IPS-20b (cell line): ENCODE data around the gene MTERF4.

Experiments
- H3K27ac ChIP-seq: one replicate; pipeline ENCODE4 v1.5.1; 2013; ENCODE audit warnings: low read length
- H3K27me3 ChIP-seq: 2 replicates; pipeline ENCODE4 v1.6.1; 2013; ENCODE audit warnings: mild to moderate bottlenecking, low read length, inconsistent platforms; ENCODE audit not compliant: insufficient read depth
- H3K36me3 ChIP-seq: 2 replicates; pipeline ENCODE4 v1.6.1; 2013; ENCODE audit warnings: low read depth, mild to moderate bottlenecking, inconsistent platforms, low read length, moderate library complexity; ENCODE audit not compliant: insufficient read depth
- H3K4me1 ChIP-seq: 2 replicates; pipeline ENCODE4 v1.6.1; 2013; ENCODE audit warnings: mild to moderate bottlenecking, control low read depth, inconsistent platforms, low read length, moderate library complexity; ENCODE audit not compliant: insufficient read depth
- H3K4me3 ChIP-seq: 2 replicates; pipeline ENCODE4 v1.5.1; 2013; ENCODE audit warnings: mild to moderate bottlenecking, low read length, inconsistent platforms
- H3K9ac ChIP-seq: 2 replicates; pipeline ENCODE4 v1.6.1; 2013; ENCODE audit warnings: low read depth, mild to moderate bottlenecking, inconsistent platforms, low read length, moderate library complexity
- H3K9me3 ChIP-seq: 2 replicates; pipeline ENCODE4 v1.6.1; 2013; ENCODE audit warnings: mild to moderate bottlenecking, low read depth, low read length, inconsistent platforms; ENCODE audit not compliant: insufficient read depth

Gene MTERF4

DNA sequence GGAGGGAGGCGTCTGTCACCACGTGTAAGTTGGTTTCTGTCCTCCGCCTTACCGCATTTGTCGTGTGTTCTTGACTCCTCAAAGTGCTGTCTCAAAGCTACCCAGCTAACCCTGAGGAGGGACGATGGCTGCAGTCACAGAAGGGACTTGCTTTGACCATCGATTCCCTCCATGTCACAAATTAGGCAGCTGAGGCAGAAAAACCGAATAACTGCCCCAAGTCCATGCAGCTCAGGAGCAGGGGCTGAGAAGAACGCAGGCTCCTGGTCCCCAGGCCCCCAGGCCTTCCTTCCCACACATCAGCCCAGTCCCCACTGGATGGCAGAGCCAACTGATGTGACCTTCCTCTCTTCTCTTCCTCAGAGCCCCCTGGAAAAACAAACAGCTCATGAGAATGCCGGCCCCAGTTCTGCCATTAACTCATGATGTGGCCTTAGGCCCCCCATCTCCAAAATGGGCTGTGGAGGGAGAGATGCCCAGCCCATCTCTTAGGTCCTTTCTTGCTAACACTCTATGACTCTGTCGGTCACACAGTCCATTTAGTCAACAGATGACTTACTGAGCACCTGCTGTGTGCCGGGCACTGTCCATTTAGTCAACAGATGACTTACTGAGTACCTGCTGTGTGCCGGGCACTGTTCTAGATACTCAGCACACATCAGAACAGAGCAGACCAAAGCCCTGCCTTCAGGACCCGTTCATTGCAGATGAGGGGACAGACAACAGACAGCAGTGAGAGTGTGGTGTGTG, 19.6 kb downstream of the MTERF4 start:
- H3K27me3 ChIP-seq, result no peaks in the 10 kb centered on the region
- H3K36me3 ChIP-seq, result peaks cover 15% of the 10 kb centered on the region
- H3K27ac ChIP-seq, result no peak overlapping the region
- H3K4me3 ChIP-seq, result no peak overlapping the region
- H3K9ac ChIP-seq, result no peak overlapping the region
- H3K9me3 ChIP-seq, result no peaks in the 10 kb centered on the region
- no peaks in the 10 kb centered on the region for H3K4me1 ChIP-seq

DNA sequence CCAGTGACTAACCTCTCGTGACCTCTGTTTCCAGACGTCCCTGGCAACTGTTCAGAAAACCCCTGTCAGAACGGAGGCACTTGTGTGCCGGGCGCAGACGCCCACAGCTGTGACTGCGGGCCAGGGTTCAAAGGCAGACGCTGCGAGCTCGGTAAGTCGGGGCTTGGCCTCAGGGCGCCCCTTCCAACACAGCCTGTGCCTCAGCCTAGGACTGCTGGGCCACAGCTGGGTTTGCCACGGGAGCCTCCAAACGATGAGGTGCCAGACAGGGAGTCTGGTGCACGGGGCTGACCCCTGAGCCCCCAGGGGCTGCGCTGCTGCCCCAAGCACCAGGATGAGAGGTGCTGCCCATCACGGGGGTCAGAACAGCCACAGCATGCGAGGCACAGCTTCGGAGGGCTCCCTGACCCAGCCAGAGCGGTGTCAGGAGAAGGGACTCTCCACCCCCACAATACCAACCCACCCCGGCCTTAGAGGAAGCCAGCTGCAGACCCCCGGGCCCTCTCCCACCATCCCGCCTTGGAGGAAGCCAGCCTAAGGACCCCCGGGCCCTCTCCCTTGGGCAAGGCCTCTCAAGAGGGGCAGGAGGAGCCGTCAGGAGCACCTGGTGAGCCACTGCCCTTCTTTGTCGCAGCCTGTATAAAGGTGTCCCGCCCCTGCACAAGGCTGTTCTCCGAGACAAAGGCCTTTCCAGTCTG, 20.3 kb downstream of the MTERF4 start:
- H3K9ac ChIP-seq, result no peak overlapping the region
- H3K4me1 ChIP-seq, result no peaks in the 10 kb centered on the region
- H3K9me3 ChIP-seq, result no peaks in the 10 kb centered on the region
- H3K4me3 ChIP-seq, result no peak overlapping the region
- no peak overlapping the region for H3K27ac ChIP-seq
- peaks cover 8% of the 10 kb centered on the region for H3K36me3 ChIP-seq
- no peaks in the 10 kb centered on the region for H3K27me3 ChIP-seq

DNA sequence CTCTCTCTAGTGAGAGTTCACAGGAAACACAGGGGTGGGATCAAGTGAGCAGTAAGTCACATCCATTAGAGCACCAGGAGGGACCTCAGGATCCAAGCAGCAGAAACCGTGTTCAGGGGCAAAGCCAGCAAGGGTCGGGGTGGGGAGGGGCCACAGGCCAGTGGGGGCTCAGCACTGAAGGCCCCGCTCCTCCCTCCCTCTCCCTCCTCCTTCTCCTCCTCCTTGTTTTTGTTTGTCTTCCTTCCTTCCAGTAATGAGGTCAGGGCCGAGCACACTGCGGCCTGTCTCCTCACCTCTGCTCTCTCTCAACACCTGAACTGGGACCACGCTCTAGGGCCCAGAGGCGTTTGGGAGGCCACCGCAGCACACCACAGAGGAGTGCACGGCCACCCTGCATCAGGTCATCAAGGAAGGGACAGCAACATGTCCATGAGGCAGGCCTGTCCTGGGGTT, 20.9 kb downstream of the MTERF4 start:
- Histone ChIP-seq H3K36me3 (peaks cover 2% of the 10 kb centered on the region), H3K4me3 (no peak overlapping the region), H3K4me1 (no peaks in the 10 kb centered on the region), H3K27me3 (no peaks in the 10 kb centered on the region), H3K9ac (no peak overlapping the region), H3K27ac (no peak overlapping the region), H3K9me3 (no peaks in the 10 kb centered on the region)

DNA sequence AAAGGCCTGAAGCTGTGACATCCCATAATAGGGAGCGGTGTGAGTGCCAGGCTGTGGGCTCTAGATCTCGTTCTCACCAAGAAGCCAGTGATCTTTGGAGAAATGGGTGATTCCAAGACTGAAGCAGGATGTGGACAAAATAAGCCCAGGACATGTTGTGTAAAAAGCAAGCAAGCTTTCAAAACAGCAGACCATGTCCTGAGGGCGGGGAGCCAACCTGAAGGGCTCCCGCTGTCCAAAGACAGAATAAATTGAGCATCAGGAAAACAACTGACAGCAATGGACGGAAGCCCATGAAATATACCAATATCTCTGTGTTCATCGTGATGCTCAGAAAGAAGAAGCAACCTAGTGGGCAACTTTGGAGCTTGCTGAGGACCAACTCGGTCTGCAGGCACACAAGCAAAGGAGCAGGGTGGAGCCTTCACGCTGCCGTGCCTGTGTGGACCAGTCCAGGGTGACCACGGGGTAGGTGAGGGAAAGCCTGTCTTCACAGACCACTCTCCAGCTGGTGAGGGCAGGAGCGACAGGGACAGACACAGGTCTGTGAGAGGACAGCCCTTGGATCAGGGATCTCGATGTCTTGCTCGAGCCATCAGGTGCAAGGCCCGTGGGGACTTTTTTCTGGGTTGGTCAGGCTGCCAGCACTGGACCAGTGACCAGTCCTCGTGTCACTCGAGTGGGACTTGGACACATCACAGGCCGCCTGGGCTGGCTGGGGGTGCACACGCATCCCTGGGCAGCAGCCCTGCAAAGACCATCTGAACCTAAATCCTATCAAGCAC, 21.5 kb downstream of the MTERF4 start:
- Histone ChIP-seq H3K27me3 (no peaks in the 10 kb centered on the region), H3K4me1 (no peaks in the 10 kb centered on the region), H3K4me3 (no peak overlapping the region), H3K27ac (no peak overlapping the region), H3K9me3 (no peaks in the 10 kb centered on the region), H3K36me3 (no peaks in the 10 kb centered on the region), H3K9ac (no peak overlapping the region)

DNA sequence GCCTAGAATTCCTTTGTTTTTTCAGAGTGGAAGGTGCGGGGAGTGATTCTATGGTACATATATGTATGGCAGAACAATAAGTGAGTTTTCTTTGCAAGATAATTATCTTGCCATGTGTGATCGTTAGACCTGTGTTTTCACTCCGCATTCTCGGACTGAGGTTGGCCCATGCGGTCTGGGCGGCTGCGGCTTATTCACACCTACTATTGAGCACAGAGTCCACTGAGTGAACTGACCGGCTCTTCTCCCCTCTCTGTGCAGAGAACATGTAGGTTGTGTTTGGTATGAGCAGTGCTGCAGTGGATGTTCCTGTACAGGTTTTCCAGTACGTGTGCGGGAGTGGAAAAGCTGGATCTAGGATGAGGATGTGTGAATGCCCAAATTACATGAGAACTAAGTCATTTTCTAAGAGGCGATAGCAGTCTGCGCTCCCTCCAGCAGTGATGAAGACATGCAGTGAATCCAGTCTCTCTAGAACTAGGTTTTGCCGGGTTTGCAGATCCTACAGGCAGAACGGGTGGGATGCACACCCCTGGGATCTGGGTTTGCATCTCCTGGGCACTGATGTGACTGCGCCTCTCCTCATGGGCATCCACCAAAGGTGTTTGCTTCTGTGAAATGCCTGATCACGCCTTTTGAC, 27.1 kb downstream of the MTERF4 start:
- H3K27ac ChIP-seq, result no peak overlapping the region
- H3K9me3 ChIP-seq, result no peaks in the 10 kb centered on the region
- H3K9ac ChIP-seq, result no peak overlapping the region
- no peaks in the 10 kb centered on the region for H3K27me3 ChIP-seq
- H3K4me1 ChIP-seq, result no peaks in the 10 kb centered on the region
- H3K4me3 ChIP-seq, result no peak overlapping the region
- no peaks in the 10 kb centered on the region for H3K36me3 ChIP-seq

DNA sequence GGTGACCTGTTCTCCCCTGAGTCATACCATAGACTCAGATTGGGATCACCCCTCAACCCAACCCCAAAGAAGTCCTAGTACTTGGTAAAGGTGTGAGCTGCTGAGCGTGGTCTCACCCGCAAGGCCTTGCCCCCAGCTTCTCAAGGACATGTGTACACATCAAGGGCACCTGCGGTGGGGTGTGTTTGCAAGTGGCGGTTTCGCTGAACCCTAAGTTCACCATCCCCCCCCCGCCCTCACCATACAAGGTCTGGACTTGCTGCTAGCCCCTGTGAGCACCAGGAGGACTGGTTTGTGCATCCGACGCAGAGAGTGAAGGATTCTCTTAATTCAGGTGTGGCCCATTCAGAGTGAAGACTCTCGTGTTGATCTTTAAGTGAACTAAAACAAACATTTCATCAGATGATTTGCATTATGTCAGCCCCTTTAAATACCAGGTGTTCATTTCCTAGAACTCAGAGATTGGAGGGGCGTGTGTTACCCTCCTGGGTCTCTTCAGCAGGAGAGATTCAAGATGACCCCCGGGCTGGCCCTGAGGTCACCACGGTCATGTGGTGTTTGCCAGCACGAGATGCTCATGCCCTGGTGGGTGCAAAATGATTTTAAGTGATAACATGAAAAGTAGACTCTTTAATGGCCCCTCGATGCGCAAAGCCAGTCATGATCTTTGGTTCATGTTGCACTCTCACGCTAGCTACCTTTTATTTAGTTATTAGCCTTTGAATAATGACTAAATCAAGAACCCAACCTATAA, 27.8 kb downstream of the MTERF4 start:
- no peaks in the 10 kb centered on the region for H3K27me3 ChIP-seq
- H3K4me1 ChIP-seq, result no peaks in the 10 kb centered on the region
- no peak overlapping the region for H3K4me3 ChIP-seq
- no peaks in the 10 kb centered on the region for H3K36me3 ChIP-seq
- H3K9me3 ChIP-seq, result no peaks in the 10 kb centered on the region
- H3K27ac ChIP-seq, result no peak overlapping the region
- no peak overlapping the region for H3K9ac ChIP-seq

DNA sequence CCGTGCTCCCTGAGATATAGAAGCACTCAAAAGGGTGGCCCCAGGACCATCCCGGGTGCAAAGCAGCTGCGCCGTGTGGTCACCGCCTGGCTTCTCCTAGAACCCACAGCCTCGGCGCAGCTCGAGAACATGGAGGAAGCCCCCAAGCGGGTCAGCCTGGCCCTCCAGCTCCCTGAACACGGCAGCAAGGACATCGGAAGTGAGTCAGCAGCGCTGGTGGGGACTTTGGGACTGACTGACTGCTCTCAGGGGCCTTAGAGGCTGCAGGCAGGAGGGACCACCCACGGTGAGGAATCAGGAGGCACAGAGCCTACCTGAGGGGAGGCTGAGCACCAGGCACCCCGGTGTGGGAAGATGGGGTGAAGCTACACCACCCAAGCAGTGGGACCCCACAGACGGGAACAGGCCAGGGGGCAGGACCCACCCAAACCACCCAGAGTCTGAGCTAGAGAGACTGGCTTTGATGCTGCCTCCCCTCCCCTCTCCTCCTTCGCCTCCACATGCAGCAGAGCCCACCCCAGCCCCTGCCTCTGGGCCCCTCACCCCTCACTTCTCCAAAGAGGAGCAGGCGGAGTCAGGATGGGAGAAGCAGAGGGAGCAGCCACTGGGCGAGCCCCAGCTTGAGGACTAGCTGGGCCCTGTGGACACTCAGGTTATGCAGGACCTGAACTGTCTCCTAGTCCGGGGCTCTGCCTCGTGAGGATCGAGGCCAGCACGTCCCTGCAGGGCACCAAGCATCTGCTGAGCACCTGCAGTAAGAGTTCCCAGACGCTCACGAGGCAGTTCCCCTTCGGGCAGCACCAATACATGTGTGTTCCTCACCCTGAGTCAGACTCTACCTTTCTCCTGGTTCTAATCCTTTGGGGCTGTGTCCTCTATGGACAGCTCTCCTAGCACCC, 28.7 kb downstream of the MTERF4 start:
- H3K9me3 ChIP-seq, result no peaks in the 10 kb centered on the region
- no peaks in the 10 kb centered on the region for H3K36me3 ChIP-seq
- no peak overlapping the region for H3K9ac ChIP-seq
- H3K4me3 ChIP-seq, result no peak overlapping the region
- H3K27me3 ChIP-seq, result no peaks in the 10 kb centered on the region
- H3K4me1 ChIP-seq, result no peaks in the 10 kb centered on the region
- no peak overlapping the region for H3K27ac ChIP-seq

DNA sequence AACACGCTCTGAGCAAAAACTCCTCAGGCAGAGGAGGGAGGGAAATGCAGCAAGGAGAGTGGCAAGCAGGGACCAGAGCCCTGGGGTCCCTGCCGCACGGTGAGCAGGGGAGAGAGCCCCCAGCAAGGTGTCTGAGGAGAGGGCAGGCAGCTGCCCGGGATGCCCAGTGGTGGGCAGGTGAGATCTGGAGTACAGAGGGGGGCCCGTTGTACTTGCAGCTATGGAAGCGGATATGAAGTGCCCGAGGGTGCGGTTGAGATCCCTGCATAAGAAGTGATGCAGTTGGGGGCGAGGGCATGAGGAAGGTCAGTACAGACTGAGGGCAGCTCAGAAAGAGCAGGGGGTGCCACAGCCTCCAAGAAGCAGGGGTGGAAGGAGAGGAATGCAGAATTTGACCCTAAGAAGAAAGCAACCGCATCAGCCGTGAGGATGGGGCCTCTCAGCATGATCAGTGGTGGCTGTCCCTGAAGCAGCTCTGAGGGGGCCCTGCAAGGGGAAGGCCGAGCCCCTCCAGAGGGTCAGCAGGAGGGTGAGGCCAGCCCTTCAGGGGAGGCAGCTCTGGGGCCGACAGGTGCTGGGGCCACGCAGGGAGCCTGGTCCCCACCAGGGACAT, 29.4 kb downstream of the MTERF4 start:
- no peak overlapping the region for H3K9ac ChIP-seq
- H3K27ac ChIP-seq, result no peak overlapping the region
- no peaks in the 10 kb centered on the region for H3K36me3 ChIP-seq
- H3K27me3 ChIP-seq, result no peaks in the 10 kb centered on the region
- no peak overlapping the region for H3K4me3 ChIP-seq
- no peaks in the 10 kb centered on the region for H3K9me3 ChIP-seq
- no peaks in the 10 kb centered on the region for H3K4me1 ChIP-seq

DNA sequence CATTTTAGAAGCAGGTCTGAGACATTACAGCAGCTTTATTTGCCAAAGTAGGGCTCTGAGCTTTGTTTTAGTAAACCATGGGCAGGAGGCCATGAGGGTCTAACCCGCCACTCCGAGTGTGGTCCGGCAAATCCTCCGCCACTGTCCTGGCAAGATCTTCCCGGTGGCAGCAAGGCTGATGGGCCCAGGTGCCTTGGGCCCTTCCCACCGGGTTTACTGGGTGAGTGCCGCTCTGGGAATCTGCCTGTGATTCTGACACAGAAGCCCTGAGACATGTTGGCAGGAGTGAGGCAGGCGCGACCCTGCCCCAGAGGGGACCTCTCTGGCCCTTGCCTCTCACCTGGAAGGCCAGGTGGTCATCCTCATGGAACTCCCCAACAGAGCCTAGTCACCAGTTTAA, 29.9 kb downstream of the MTERF4 start:
- Histone ChIP-seq H3K27ac (no peak overlapping the region), H3K4me1 (no peaks in the 10 kb centered on the region), H3K36me3 (no peaks in the 10 kb centered on the region), H3K27me3 (no peaks in the 10 kb centered on the region), H3K4me3 (no peak overlapping the region), H3K9ac (no peak overlapping the region), H3K9me3 (no peaks in the 10 kb centered on the region)

DNA sequence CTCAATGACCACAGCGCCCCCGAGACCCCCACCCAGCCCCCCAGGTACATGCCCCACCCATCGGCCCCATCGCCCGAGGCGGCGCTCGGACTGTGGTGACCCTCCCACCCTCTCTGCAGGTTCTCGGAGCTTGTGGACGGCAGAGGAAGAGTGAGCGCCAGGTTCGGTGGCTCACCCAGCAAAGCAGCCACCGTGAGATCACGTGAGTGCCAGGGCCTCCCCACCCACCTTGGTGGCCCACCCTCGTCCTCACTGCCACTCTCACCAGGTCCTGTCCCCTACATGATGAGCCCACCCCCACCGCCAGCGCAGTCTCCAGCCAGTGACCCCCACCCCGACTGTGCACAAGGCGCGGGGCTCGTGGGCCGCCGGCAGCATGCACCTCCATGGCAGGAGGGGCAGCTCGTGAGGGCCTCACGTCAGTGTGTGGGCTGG, 30.4 kb downstream of the MTERF4 start:
- Histone ChIP-seq H3K9ac (no peak overlapping the region), H3K27me3 (no peaks in the 10 kb centered on the region), H3K4me1 (no peaks in the 10 kb centered on the region), H3K27ac (no peak overlapping the region), H3K36me3 (no peaks in the 10 kb centered on the region), H3K9me3 (no peaks in the 10 kb centered on the region), H3K4me3 (no peak overlapping the region)
